ENCODE results near the gene GPAM.

- no peak for TF ChIP-seq EZH2 (IDR thresholded peaks at IDR 0.05; ENCODE audit: insufficient read depth, poor library complexity, severe bottlenecking)
- no peak for TF ChIP-seq EZH2phosphoT487 (IDR thresholded peaks at IDR 0.05; ENCODE audit: insufficient read depth, low read depth)
These were observed at the start of gene GPAM for GRCh38 chr10:112183329-112184051.

Data from GM23248 (cell line).